Gastroesophageal sphincter (tissue), 4 donors: ENCODE data around the gene BCL2. TPM values are rescaled to one million over a fixed set of nuclear protein-coding genes. Genes with fewer than 3 reads are reported as not detected.

ENCODE experiments used
- ATAC-seq: fragments of 150-250 bp; one replicate; pipeline ENCODE4 v1.9.1; 2016; ENCODE audit warnings: mild to moderate bottlenecking, moderate library complexity
- H3K27ac ChIP-seq, 4 donors: fragments of 200-600 bp; sonication (generic) in 3 of 4; 1 replicate in 3 of 4; 2 replicates in 1 of 4; pipeline ENCODE4 v1.5.1; 2016 to 2019
- H3K27me3 ChIP-seq: fragments of 200-600 bp; sonication (generic); one replicate; pipeline ENCODE4 v1.5.1; 2019
- H3K36me3 ChIP-seq, 2 donors: fragments of 200-600 bp; sonication (generic); one replicate each; pipeline ENCODE4 v1.5.1; 2019; ENCODE audit warnings: control low read depth in 1 of 2
- H3K4me1 ChIP-seq, 3 donors: fragments of 200-600 bp; sonication (generic); 1 replicate in 2 of 3; 2 replicates in 1 of 3; pipeline ENCODE4 v1.5.1; 2016 to 2019; ENCODE audit warnings: control low read depth in 2 of 3
- H3K4me3 ChIP-seq, 2 donors: fragments of 200-600 bp; sonication (generic); one replicate each; pipeline ENCODE4 v1.5.1; 2019; ENCODE audit warnings: mild to moderate bottlenecking in 1 of 2, moderate library complexity in 1 of 2
- H3K9me3 ChIP-seq, 3 donors: fragments of 200-600 bp; sonication (generic); one replicate each; pipeline ENCODE4 v1.5.1; 2017 to 2019; ENCODE audit warnings: control low read depth in 2 of 3
- CTCF ChIP-seq, 4 experiments: fragments of 200-600 bp in 2 of 4; fragments of 450-650 bp in 2 of 4; sonication (generic) in 1 of 4; IDR thresholded peaks; one replicate each; pipeline ENCODE4 v1.5.1; 2017 to 2019; ENCODE audit warnings: antibody characterized with exemption in 4 of 4, mild to moderate bottlenecking in 2 of 4, moderate library complexity in 2 of 4
- EP300 ChIP-seq: sonication (generic); formaldehyde crosslinking; IDR thresholded peaks from one replicate; pipeline ENCODE4 v1.6.1; 2017; ENCODE audit warnings: antibody characterized with exemption, mild to moderate bottlenecking
- POLR2A ChIP-seq, 2 donors: fragments of 450-650 bp; IDR thresholded peaks; one replicate each; pipeline ENCODE4 v1.6.1; 2017; ENCODE audit warnings: antibody characterized with exemption in 2 of 2, mild to moderate bottlenecking in 2 of 2, moderate library complexity in 1 of 2
- POLR2AphosphoS5 ChIP-seq: sonication (generic); formaldehyde crosslinking; IDR thresholded peaks from one replicate; pipeline ENCODE4 v1.6.1; 2017; ENCODE audit warnings: antibody characterized with exemption
- WGBS, 2 donors: methylation state at CpG; one replicate each; pipeline ENCODE4 v1.1.5; 2018; ENCODE audit warnings: low coverage in 1 of 2; 5-methylcytosine and 5-hydroxymethylcytosine counted together
- total RNA-seq, 4 donors: library from RNA; depleted of rRNA; stranded (reverse); fragments of >200 nt; gene quantifications; one replicate each; pipeline ENCODE4 v1.1.0, GENCODE V29; 2016

BCL2 gene
- total RNA-seq, 4 donors from 2014 or later = 31.2 to 41.7 (median 32.7) TPM

- TF ChIP-seq POLR2A (IDR thresholded peaks at IDR 0.05) (no peak), CTCF (IDR thresholded peaks at IDR 0.05) (no peak), POLR2AphosphoS5 (no peak), EP300 (no peak)
- Histone ChIP-seq H3K4me3 (no peak overlapping the region), H3K36me3 (no peaks in the 10 kb centered on the region), H3K4me1 (peaks cover 4 to 53% (median 7%) of the 10 kb centered on the region in 3 donors), H3K27ac (peak overlapping the region in 2 of 4 donors; percentile 2 to 6), H3K9me3 (no peaks in the 10 kb centered on the region), H3K27me3 (no peaks in the 10 kb centered on the region)
- no peak for ATAC-seq
- 60 to 80% methylated on average over 2 of the region's 2 CpGs for WGBS, 2 donors
These were observed 86.7 kb downstream of the BCL2 start for GRCh38 chr18:63232826-63233225.

GRCh38 chr18:63229971-63230370, 89.6 kb downstream of the BCL2 start:
- no peak overlapping the region for H3K27ac ChIP-seq
- H3K4me3 ChIP-seq = no peak overlapping the region
- no peaks in the 10 kb centered on the region for H3K36me3 ChIP-seq
- H3K4me1 ChIP-seq = peaks cover 0 to 38% (median 4%) of the 10 kb centered on the region in 3 donors
- H3K9me3 ChIP-seq = peaks cover 0 to 7% (median 0%) of the 10 kb centered on the region in 3 donors
- H3K27me3 ChIP-seq = no peaks in the 10 kb centered on the region
- TF ChIP-seq POLR2A (IDR thresholded peaks at IDR 0.05) (no peak), EP300 (no peak), POLR2AphosphoS5 (no peak), CTCF (IDR thresholded peaks at IDR 0.05) (no peak)
- no peak for ATAC-seq

- WGBS, 2 donors = 87% methylated on average over 4 of the region's 6 CpGs; no CpG with 5 or more reads in 1 of the 2 donors
- TF ChIP-seq CTCF (IDR thresholded peaks at IDR 0.05) (no peak), POLR2A (IDR thresholded peaks at IDR 0.05) (no peak), EP300 (no peak), POLR2AphosphoS5 (no peak)
- peaks cover 0 to 7% (median 0%) of the 10 kb centered on the region in 3 donors for H3K9me3 ChIP-seq
- H3K4me3 ChIP-seq = no peak overlapping the region
- no peaks in the 10 kb centered on the region for H3K36me3 ChIP-seq
- H3K27me3 ChIP-seq = no peaks in the 10 kb centered on the region
- peaks cover 0 to 11% (median 0%) of the 10 kb centered on the region in 3 donors for H3K4me1 ChIP-seq
- ATAC-seq = no peak
- H3K27ac ChIP-seq = no peak overlapping the region
These were observed 94.1 kb downstream of the BCL2 start for GRCh38 chr18:63225434-63225833.

- peaks cover 0 to 3% (median 0%) of the 10 kb centered on the region in 3 donors for H3K4me1 ChIP-seq
- no peak overlapping the region for H3K27ac ChIP-seq
- no peaks in the 10 kb centered on the region for H3K36me3 ChIP-seq
- H3K27me3 ChIP-seq = no peaks in the 10 kb centered on the region
- H3K9me3 ChIP-seq = peaks cover 0 to 7% (median 0%) of the 10 kb centered on the region in 3 donors
- ATAC-seq = no peak
- H3K4me3 ChIP-seq = no peak overlapping the region
- TF ChIP-seq POLR2A (IDR thresholded peaks at IDR 0.05) (no peak), EP300 (no peak)
- WGBS, 2 donors = 86 to 95% methylated on average over 2 of the region's 2 CpGs
These were observed 94.9 kb downstream of the BCL2 start for GRCh38 chr18:63224630-63225029.

- H3K36me3 ChIP-seq = no peaks in the 10 kb centered on the region
- no peaks in the 10 kb centered on the region for H3K27me3 ChIP-seq
- H3K4me1 ChIP-seq = no peaks in the 10 kb centered on the region
- no peak for ATAC-seq
- H3K4me3 ChIP-seq = no peak overlapping the region
- H3K27ac ChIP-seq = no peak overlapping the region
- H3K9me3 ChIP-seq = peaks cover 0 to 7% (median 0%) of the 10 kb centered on the region in 3 donors
- TF ChIP-seq POLR2A (IDR thresholded peaks at IDR 0.05) (no peak), CTCF (IDR thresholded peaks at IDR 0.05) (no peak)
- 53 to 77% methylated on average over 2 of the region's 2 CpGs for WGBS, 2 donors
These were observed 95.7 kb downstream of the BCL2 start for GRCh38 chr18:63223837-63224236.
